Endometrium (tissue), 2 donors: Measurements from ENCODE around the gene OR10AG1.

Experiments used
- FAIRE-seq: peaks from 2 replicates; lab custom pipeline; 2012; peaks lifted over from hg19 to GRCh38; lab: Jason Lieb, UNC
- donor health status: control.
- donor health status: control.

OR10AG1 gene

GRCh38 chr11:55969845-55970244, at the start of gene OR10AG1:
Gene OR10AG1, minus strand, starts transcription at chr11:55969945. Its CDS starts 38 bp downstream, at chr11:55969907.
- FAIRE-seq: no peak

- no peak for FAIRE-seq
Observed at GRCh38 chr11:56013805-56014204, 44.1 kb upstream of the OR10AG1 start.

DNA sequence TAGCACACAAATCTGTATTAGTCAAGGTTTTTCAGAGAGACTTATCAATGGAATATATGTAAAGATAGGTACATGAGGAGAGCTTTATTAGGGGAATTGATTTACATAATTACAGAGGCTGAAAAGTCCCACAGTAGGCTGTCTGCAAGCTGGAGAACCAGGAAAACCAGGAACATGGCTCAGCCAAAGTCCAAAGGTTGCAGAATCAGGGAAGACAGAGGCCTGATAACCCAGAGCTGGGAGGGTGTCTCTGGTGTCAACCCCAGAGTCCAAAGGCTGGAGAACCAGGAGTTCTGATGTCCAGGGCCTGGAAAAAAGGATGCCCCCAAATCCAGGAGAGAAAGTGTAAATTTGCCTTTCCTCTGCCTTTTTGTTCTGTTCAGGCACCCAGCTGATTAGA, 41.0 kb upstream of the OR10AG1 start:
- no peak for FAIRE-seq

DNA sequence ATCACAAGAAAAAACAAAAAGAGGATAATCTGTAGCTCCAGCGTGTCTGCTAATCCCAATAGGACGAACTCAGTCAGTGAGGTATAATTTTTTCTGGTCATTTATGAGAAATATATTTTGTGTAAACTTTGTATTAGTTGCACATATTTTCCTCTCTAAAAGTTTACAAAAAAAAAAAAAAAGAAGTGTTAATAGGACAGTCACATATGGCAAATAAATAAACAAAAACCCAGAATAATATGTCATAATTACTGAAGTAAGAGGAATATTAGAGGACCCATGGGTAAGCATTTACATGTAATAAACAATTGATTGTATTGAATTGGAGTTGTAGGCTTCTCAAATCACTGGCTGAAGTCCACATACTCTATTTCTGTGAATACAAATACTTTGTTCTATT, 24.8 kb upstream of the OR10AG1 start, which contains the start of gene OR5F1:
Gene OR5F1 (minus strand): TSS at position 101 of the 400 bp plus-strand sequence. CDS start 0 bp downstream, at position 101.
- no peak for FAIRE-seq

DNA sequence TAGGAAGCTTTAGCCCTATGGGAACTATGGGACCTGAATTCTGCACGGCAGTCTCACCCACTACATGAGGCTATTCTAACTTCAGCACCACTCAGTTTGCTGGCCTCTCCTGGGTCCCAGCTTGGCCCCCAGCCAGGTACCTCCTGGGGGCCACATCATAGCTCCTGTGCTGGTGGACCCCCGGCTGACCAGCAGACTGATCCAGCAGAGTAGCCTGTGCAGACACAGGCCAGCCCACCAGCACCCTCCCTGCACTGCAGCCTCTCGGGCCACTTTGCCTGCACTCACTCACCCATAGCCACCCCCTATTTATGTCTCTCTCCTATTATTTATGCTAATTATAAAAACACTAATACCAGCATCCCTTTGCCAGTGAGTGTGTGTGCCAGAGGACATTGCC, 1.2 kb upstream of the OR10AG1 start:
- FAIRE-seq: no peak

GRCh38 chr11:55967914-55968313, 1.8 kb downstream of the OR10AG1 start:
- no peak for FAIRE-seq

- FAIRE-seq: no peak
Observed at GRCh38 chr11:55966391-55966790, 3.4 kb downstream of the OR10AG1 start.

- no peak for FAIRE-seq
Observed at GRCh38 chr11:55956521-55956920, 13.2 kb downstream of the OR10AG1 start.

DNA sequence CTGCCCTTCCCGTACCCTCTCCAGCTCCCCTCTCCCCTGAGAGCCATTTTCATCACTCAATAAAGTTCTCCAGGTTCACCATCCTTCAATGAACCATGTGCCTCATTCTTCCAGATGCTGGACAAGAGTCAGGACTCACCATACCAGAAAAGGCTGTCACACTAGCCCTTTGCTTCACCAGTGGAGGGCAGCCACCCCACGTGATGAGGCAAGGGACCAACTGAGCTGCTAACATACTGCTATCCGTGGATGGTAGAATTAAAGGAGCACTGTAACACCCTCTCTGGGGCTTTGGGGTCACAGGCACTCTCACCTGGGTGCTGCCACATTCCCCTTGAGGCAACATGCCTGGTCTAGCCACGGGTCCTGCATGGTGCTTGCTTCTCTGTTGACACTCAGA, 20.4 kb downstream of the OR10AG1 start:
- FAIRE-seq: no peak

DNA sequence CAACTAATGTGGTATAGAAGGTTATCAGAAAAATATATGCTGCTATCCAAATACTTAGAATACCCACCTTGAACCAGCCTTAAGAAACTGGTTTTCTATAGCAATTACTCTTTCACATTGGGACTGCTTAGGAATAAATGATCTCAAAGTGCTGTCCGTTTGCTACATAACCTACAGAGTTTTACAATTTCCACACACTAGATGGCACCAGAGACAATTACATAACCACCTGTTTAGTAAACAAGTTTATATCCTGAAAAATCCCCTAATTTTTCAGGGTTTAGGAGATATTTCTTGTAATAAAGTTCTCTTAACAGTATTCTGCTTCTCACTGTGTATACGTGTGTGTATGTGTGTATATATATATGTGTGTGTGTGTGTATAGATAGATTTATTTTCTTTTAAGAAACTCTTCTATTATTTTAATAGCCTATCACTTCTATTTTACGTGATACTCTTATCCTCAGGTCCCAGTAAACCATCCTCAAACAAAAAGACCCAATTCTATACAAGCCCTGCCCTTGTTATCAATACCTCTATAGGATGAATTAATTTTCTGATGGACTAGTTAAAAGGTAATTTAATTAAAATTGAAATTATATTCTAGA, 26.9 kb downstream of the OR10AG1 start:
- FAIRE-seq: no peak

GRCh38 chr11:55936300-55936699, 33.4 kb downstream of the OR10AG1 start, which contains the start of gene OR5I1:
Gene OR5I1, minus strand, starts transcription at chr11:55936400. Its CDS starts 0 bp downstream, at chr11:55936400.
- no peak for FAIRE-seq

GRCh38 chr11:55920537-55920936, 49.2 kb downstream of the OR10AG1 start:
- no peak for FAIRE-seq
